ENCODE data around the gene BANF1.
"Not testable (repeated sequence)": the region's sequence is repeated elsewhere in the genome, so short reads cannot be mapped to it uniquely, and the experiment has no call there.

Gene BANF1

DNA sequence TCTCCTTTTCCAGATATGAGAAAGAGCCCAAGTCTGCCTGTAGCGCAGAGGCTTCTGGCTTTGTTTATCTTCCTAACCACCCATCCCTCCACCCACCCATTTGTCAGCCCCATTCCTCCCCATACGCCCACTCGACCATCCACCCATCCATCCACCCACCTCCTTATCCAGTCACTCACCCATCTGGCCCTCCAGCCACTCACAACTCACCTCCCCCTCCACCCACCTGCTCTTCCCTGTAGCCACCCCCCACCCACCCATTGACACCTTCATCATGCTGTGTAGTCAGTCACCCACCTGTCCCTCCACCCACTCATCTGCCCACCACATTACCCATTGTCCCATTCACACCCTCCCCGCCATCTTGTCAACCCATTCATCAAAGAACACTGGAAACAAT, 15.0 kb downstream of the BANF1 start:
- in situ Hi-C loops (cut with HindIII; ENCODE audit: low pct_ligation_motif_present, low sequenced_read_pairs), result no loop called here
- H3K27me3 ChIP-seq (replicated peaks), result no peaks in the 10 kb centered on the region
- no peak overlapping the region for H3K27ac ChIP-seq
- TF ChIP-seq, protein P1, sequence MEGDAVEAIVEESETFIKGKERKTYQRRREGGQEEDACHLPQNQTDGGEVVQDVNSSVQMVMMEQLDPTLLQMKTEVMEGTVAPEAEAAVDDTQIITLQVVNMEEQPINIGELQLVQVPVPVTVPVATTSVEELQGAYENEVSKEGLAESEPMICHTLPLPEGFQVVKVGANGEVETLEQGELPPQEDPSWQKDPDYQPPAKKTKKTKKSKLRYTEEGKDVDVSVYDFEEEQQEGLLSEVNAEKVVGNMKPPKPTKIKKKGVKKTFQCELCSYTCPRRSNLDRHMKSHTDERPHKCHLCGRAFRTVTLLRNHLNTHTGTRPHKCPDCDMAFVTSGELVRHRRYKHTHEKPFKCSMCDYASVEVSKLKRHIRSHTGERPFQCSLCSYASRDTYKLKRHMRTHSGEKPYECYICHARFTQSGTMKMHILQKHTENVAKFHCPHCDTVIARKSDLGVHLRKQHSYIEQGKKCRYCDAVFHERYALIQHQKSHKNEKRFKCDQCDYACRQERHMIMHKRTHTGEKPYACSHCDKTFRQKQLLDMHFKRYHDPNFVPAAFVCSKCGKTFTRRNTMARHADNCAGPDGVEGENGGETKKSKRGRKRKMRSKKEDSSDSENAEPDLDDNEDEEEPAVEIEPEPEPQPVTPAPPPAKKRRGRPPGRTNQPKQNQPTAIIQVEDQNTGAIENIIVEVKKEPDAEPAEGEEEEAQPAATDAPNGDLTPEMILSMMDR (IDR thresholded peaks at IDR 0.05; ENCODE audit: low read depth, low read length, missing control alignments), result no peak
- no peaks in the 10 kb centered on the region for H3K36me3 ChIP-seq (replicated peaks)
- DNase-seq, result no peak
- no peak overlapping the region for H3K4me3 ChIP-seq (ENCODE audit: low read depth, low read length)

DNA sequence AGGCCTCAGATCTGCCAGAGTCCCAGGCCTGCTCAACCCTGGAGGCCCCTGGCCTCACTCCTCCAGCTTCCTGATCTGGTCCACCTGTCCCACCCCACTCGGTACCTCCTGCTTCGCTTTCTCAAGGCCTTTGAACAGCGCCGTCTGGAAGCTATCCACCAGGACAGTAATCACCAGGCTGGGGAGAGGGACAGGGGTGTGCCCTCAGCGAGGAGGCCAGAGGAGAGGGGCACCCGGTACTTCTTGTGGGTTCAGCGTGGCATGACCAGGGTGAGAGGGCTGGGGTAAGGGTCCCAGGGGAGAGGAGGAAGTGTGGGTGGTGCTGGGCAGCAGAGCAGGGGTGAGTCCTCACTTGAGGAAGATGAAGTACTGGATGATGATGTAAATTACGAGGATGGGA, 17.9 kb downstream of the BANF1 start:
- TF ChIP-seq, protein P1 (IDR thresholded peaks at IDR 0.05; ENCODE audit: low read depth, low read length, missing control alignments), result no peak
- no peaks in the 10 kb centered on the region for H3K27me3 ChIP-seq (replicated peaks)
- no peak overlapping the region for H3K27ac ChIP-seq
- no peak overlapping the region for H3K4me3 ChIP-seq (ENCODE audit: low read depth, low read length)
- no peaks in the 10 kb centered on the region for H3K36me3 ChIP-seq (replicated peaks)
- no peak for DNase-seq
- in situ Hi-C loops (cut with HindIII; ENCODE audit: low pct_ligation_motif_present, low sequenced_read_pairs), result no loop called here

DNA sequence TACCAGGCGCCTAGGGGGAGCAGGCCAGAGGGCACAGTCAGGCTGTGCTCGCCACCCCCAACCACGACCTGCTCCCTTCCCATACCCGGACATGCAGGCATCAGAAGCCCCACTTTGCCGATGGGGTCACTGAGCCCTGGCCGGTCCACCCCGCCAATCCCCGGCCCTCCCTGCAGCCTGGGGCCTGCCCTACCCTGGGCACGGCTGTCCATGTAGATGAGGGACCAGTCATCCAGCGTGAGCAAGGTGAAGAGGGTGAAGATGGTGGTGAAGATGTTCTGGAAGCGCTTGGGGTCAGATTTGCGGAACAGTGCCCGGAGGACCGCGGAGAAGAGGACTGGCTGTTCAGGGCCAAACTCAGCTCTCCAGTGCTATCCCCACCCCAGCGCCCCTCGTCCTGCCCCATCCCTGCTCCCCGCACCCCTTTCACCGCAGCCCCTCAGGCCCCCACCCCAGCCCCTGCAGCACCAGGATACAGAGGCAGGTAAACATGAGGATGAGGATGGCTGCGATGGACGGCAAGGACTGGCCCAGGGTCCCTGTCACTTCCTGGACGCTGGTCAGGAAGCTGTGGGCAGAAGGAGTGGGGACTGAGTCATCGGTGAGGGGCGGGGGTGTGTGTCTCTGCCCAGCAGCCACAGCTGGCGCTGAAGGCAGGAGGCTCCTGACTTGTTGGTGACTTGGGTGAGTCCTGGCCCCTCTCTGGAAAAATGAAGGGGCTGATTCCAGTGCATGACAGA, 18.5 kb downstream of the BANF1 start:
- Histone ChIP-seq H3K36me3 (replicated peaks) (no peaks in the 10 kb centered on the region), H3K4me3 (ENCODE audit: low read depth, low read length) (no peak overlapping the region), H3K27me3 (replicated peaks) (no peaks in the 10 kb centered on the region), H3K27ac (no peak overlapping the region)
- in situ Hi-C loops (cut with HindIII; ENCODE audit: low pct_ligation_motif_present, low sequenced_read_pairs), result no loop called here
- TF ChIP-seq, protein P1 (IDR thresholded peaks at IDR 0.05; ENCODE audit: low read depth, low read length, missing control alignments), result no peak
- DNase-seq, result peak; percentile 47

DNA sequence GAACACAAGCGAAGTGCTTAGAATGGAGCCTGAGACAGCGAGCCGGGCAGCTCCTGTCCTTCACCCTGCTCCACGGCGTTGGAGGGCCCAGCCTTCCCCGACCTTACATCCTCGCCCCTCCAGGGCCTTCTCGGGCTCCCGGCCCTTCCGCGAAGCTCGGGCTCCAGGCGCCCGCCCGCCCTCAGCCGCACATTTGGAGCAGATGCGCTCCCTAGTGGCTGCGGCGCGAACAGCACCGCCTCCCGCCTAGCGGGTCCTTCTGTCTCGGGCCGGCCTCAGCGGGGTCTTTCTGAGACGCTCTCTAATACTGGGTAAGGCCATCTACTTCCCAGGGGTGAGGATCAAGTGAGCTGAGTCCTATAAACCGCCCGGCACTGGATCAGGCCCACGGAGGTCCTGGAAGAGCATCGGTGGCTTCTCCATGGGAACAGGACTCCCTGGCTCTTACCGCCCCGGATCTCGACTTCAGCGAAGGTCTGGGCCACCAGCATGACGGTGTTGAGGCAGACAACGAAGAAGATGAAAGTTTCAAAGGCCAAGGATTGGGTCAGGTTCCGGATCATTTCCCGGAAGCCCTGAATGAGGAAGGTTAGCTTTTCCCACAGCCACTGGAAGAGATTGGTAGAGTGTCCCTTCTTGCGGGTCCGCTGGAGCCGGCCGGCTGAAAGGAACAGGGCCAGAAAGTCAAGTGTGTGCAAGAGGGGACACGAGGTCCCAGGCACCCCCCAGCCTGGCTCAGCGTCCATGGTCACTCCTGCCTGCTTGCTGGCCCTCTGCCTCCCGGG, 20.3 kb downstream of the BANF1 start:
- in situ Hi-C loops (cut with HindIII; ENCODE audit: low pct_ligation_motif_present, low sequenced_read_pairs), result no loop called here

DNA sequence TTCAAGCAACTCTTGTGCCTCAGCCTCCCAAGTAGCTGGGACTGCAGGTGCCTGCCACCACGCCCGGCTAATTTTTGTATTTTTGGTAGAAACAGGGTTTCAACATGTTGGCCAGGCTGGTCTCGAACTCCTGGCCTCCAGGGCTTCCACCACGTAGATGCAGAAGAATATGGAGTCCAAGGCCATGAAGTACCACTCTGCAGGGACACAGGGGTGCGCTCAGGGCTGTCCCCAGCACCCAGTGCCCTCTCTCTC, 20.8 kb downstream of the BANF1 start:
- H3K27ac ChIP-seq; H3K36me3 ChIP-seq (replicated peaks); DNase-seq; H3K27me3 ChIP-seq (replicated peaks); H3K4me3 ChIP-seq (ENCODE audit: low read depth, low read length); in situ Hi-C loops (cut with HindIII; ENCODE audit: low pct_ligation_motif_present, low sequenced_read_pairs): not testable (repeated sequence)

More for the DNA sequence above, 20.3 kb downstream of the BANF1 start:
- no peak overlapping the region for H3K27ac ChIP-seq
- H3K4me3 ChIP-seq (ENCODE audit: low read depth, low read length), result peak overlapping the region; percentile 9
- TF ChIP-seq, protein P1 (IDR thresholded peaks at IDR 0.05; ENCODE audit: low read depth, low read length, missing control alignments), result peak; percentile 95
- no peaks in the 10 kb centered on the region for H3K27me3 ChIP-seq (replicated peaks)
- DNase-seq, result peak; percentile 30
- no peaks in the 10 kb centered on the region for H3K36me3 ChIP-seq (replicated peaks)

DNA sequence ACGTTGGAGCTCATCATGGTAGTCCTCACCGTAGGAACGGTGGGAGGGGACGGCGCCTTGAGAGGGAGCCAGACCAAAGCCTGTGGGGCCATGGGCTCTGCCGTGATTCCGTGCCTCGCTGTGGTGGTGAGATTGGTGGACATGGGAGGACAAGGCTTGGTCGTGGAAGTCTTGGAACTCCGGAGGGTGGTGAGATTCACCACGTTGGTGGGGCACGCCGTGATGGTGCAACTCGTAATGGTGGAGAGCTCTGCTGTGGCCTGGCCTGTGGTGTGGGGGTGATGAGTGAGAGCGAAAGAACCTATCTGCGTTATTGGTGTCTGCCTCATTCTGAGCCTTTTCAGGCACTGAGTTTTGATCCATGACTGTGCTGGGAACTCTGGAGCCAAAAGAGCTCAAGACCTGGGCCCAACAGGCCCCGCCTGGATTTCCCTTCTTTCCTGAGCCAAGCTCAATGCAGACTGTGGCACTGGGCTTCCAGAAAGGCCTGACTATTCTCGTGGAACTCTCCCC, 23.8 kb downstream of the BANF1 start, which contains the start of gene CATSPER1:
TSS of gene CATSPER1 (minus strand) at position 463 of the 513 bp plus-strand sequence. CDS start at position 363, 100 bp downstream.
- Histone ChIP-seq H3K27ac (no peak within 1 kb of the TSS), H3K4me3 (ENCODE audit: low read depth, low read length) (no peak within 1 kb of the TSS), H3K36me3 (replicated peaks) (no peaks in the 10 kb centered on the region), H3K27me3 (replicated peaks) (no peaks in the 10 kb centered on the region)
- TF ChIP-seq, protein P1 (IDR thresholded peaks at IDR 0.05; ENCODE audit: low read depth, low read length, missing control alignments), result no peak
- DNase-seq, result no peak
- in situ Hi-C loops (cut with HindIII; ENCODE audit: low pct_ligation_motif_present, low sequenced_read_pairs), result no loop called here

Data from brain microvascular endothelial cell (primary cell).